MM.1S (cell line): Measurements from ENCODE around the gene GTF3C4.

Experiments used
- DNase-seq: peaks from one replicate; pipeline ENCODE4 v3.0.0-alpha.2; 2015
- H2AFZ ChIP-seq: fragments of 300-600 bp; sonication (generic); 2 replicates; pipeline ENCODE4 v1.6.0; 2016; ENCODE audit warnings: antibody characterized with exemption, low read length
- H3F3A ChIP-seq: fragments of 300-600 bp; sonication (generic); 2 replicates; pipeline ENCODE4 v1.6.1; 2016; ENCODE audit warnings: mild to moderate bottlenecking, antibody characterized with exemption, low read length, moderate library complexity, mixed read lengths; ENCODE audit not compliant: insufficient read depth
- H3K27ac ChIP-seq: fragments of 300-600 bp; sonication (generic); 2 replicates; pipeline ENCODE4 v1.5.1; 2016; ENCODE audit warnings: mild to moderate bottlenecking, low read length
- H3K27me3 ChIP-seq: fragments of 300-600 bp; sonication (generic); replicated peaks from 2 replicates; pipeline ENCODE4 v1.6.0; 2016; ENCODE audit warnings: low read length; ENCODE audit not compliant: insufficient read depth
- H3K36me3 ChIP-seq: fragments of 300-600 bp; sonication (generic); replicated peaks from 2 replicates; pipeline ENCODE4 v1.6.1; 2016; ENCODE audit warnings: mild to moderate bottlenecking, low read length, mixed read lengths; ENCODE audit not compliant: insufficient read depth
- H3K4me1 ChIP-seq: fragments of 300-600 bp; sonication (generic); 2 replicates; pipeline ENCODE4 v1.6.1; 2016; ENCODE audit warnings: low read length, mixed read lengths
- H3K4me2 ChIP-seq: fragments of 300-600 bp; sonication (generic); 2 replicates; pipeline ENCODE4 v1.6.0; 2016; ENCODE audit warnings: low read depth, low read length
- H3K4me3 ChIP-seq: fragments of 300-600 bp; sonication (generic); 2 replicates; pipeline ENCODE4 v1.5.1; 2016; ENCODE audit warnings: low read length, mixed read lengths
- H3K79me2 ChIP-seq: fragments of 300-600 bp; sonication (generic); 2 replicates; pipeline ENCODE4 v1.6.1; 2016; ENCODE audit warnings: mixed run types, low read length, mixed read lengths
- H3K9ac ChIP-seq: fragments of 300-600 bp; sonication (generic); 2 replicates; pipeline ENCODE4 v1.6.1; 2016; ENCODE audit warnings: low read length, mixed read lengths
- H3K9me2 ChIP-seq: fragments of 300-600 bp; sonication (generic); replicated peaks from 2 replicates; pipeline ENCODE4 v1.6.1; 2016; ENCODE audit warnings: mild to moderate bottlenecking, low read length, mixed read lengths; ENCODE audit not compliant: insufficient read depth
- H3K9me3 ChIP-seq: fragments of 300-600 bp; sonication (generic); replicated peaks from 2 replicates; pipeline ENCODE4 v1.6.1; 2016; ENCODE audit warnings: mild to moderate bottlenecking, low read length, mixed read lengths; ENCODE audit not compliant: insufficient read depth
- H4K20me1 ChIP-seq: fragments of 300-600 bp; sonication (generic); 2 replicates; pipeline ENCODE4 v1.6.1; 2016; ENCODE audit warnings: mild to moderate bottlenecking, low read length, moderate library complexity, mixed read lengths; ENCODE audit not compliant: insufficient read depth
- CTCF ChIP-seq: fragments of 300-600 bp; sonication (generic); IDR thresholded peaks from 2 replicates; pipeline ENCODE4 v1.5.1; 2016; ENCODE audit warnings: antibody characterized with exemption, low read length, mixed read lengths
- EZH2 ChIP-seq: fragments of 300-600 bp; sonication (generic); optimal IDR thresholded peaks from 2 replicates; pipeline ENCODE3; 2017; ENCODE audit warnings: low read depth, mild to moderate bottlenecking, antibody characterized with exemption, low read length, mixed read lengths
- EZH2phosphoT487 ChIP-seq: fragments of 300-600 bp; sonication (generic); IDR thresholded peaks from 2 replicates; pipeline ENCODE4 v1.6.1; 2018; ENCODE audit warnings: antibody characterized with exemption, low read length

Gene GTF3C4

GRCh38 chr9:132698989-132699388 lies 28.7 kb downstream of the GTF3C4 start:
- Histone ChIP-seq H3K36me3 (no peaks in the 10 kb centered on the region), H3K9ac (no peak overlapping the region), H4K20me1 (no peaks in the 10 kb centered on the region), H3K4me1 (no peaks in the 10 kb centered on the region), H3K4me3 (no peak overlapping the region), H3K27me3 (peaks cover 11% of the 10 kb centered on the region; the same call in 1 of the 2 replicates), H3K27ac (no peak overlapping the region), H3K79me2 (no peaks in the 10 kb centered on the region), H3K9me2 (no peaks in the 10 kb centered on the region), H3K9me3 (no peaks in the 10 kb centered on the region), H3K4me2 (no peak overlapping the region), H3F3A (no peaks in the 10 kb centered on the region), H2AFZ (no peak overlapping the region)
- DNase-seq, result no peak
- TF ChIP-seq EZH2phosphoT487, result no peak

GRCh38 chr9:132699956-132700355 lies 29.7 kb downstream of the GTF3C4 start:
- Histone ChIP-seq H3K9me3 (no peaks in the 10 kb centered on the region), H3F3A (no peaks in the 10 kb centered on the region), H3K9me2 (no peaks in the 10 kb centered on the region), H3K9ac (no peak overlapping the region), H3K79me2 (no peaks in the 10 kb centered on the region), H3K36me3 (no peaks in the 10 kb centered on the region), H2AFZ (no peak overlapping the region), H3K27me3 (peaks cover 11% of the 10 kb centered on the region; the same call in 1 of the 2 replicates), H4K20me1 (no peaks in the 10 kb centered on the region), H3K4me2 (no peak overlapping the region), H3K27ac (no peak overlapping the region), H3K4me3 (no peak overlapping the region), H3K4me1 (no peaks in the 10 kb centered on the region)
- DNase-seq, result no peak
- TF ChIP-seq EZH2phosphoT487, result no peak
- no peak for TF ChIP-seq EZH2
- TF ChIP-seq CTCF, result no peak

GRCh38 chr9:132702254-132702653 lies 32.0 kb downstream of the GTF3C4 start:
- H3K4me1 ChIP-seq, result no peaks in the 10 kb centered on the region
- no peak overlapping the region for H3K9ac ChIP-seq
- no peaks in the 10 kb centered on the region for H4K20me1 ChIP-seq
- no peak for DNase-seq
- H3K9me2 ChIP-seq, result no peaks in the 10 kb centered on the region
- no peak overlapping the region for H3K27ac ChIP-seq
- H3K9me3 ChIP-seq, result no peaks in the 10 kb centered on the region
- H3F3A ChIP-seq, result no peaks in the 10 kb centered on the region
- TF ChIP-seq EZH2 (no peak), EZH2phosphoT487 (no peak), CTCF (no peak)
- H3K36me3 ChIP-seq, result no peaks in the 10 kb centered on the region
- H2AFZ ChIP-seq, result no peak overlapping the region
- no peak overlapping the region for H3K4me3 ChIP-seq
- no peaks in the 10 kb centered on the region for H3K79me2 ChIP-seq
- no peak overlapping the region for H3K4me2 ChIP-seq
- H3K27me3 ChIP-seq, result peaks cover 13% of the 10 kb centered on the region

GRCh38 chr9:132703336-132703735 lies 33.1 kb downstream of the GTF3C4 start:
- Histone ChIP-seq H3F3A (no peaks in the 10 kb centered on the region), H3K9ac (no peak overlapping the region), H3K9me2 (no peaks in the 10 kb centered on the region), H3K36me3 (no peaks in the 10 kb centered on the region), H3K4me2 (no peak overlapping the region), H3K27ac (no peak overlapping the region), H3K27me3 (peaks cover 21% of the 10 kb centered on the region), H4K20me1 (no peaks in the 10 kb centered on the region), H3K9me3 (no peaks in the 10 kb centered on the region), H2AFZ (no peak overlapping the region), H3K4me1 (no peaks in the 10 kb centered on the region), H3K4me3 (no peak overlapping the region), H3K79me2 (no peaks in the 10 kb centered on the region)
- TF ChIP-seq CTCF, result no peak
- no peak for TF ChIP-seq EZH2phosphoT487
- no peak for TF ChIP-seq EZH2
- DNase-seq, result no peak
